Hindlimb muscle (tissue), 1 donor: Measurements from ENCODE around the gene NSG1. TPM values are rescaled to one million over a fixed set of nuclear protein-coding genes. Genes with fewer than 3 reads are reported as not detected.
"Not testable (repeated sequence)": the region's sequence is repeated elsewhere in the genome, so short reads cannot be mapped to it uniquely, and the experiment has no call there.

Experiments used
- DNase-seq: peaks from one replicate; pipeline ENCODE4 v3.0.0-alpha.2; 2013
- polyA plus RNA-seq: library from polyadenylated mRNA; unstranded; fragments of 120-200 nt; gene quantifications from one replicate; pipeline ENCODE4 v1.2.1, GENCODE V29; 2013; ENCODE audit not compliant: insufficient read length

Gene NSG1
- polyA plus RNA-seq, 1 donor, result 3.4 TPM

- no peak for DNase-seq
Observed at GRCh38 chr4:4417886-4418285, 31.0 kb downstream of the NSG1 start.

GRCh38 chr4:4418676-4419390, 31.9 kb downstream of the NSG1 start:
- no peak for DNase-seq

GRCh38 chr4:4419896-4420295, 33.0 kb downstream of the NSG1 start:
- no peak for DNase-seq

- no peak for DNase-seq
Observed at GRCh38 chr4:4420421-4420820, 33.5 kb downstream of the NSG1 start.

- DNase-seq, result no peak
Observed at GRCh38 chr4:4421356-4421755, 34.5 kb downstream of the NSG1 start.

- DNase-seq, result not testable (repeated sequence)
Observed at GRCh38 chr4:4422117-4422516, 35.2 kb downstream of the NSG1 start.

GRCh38 chr4:4422856-4423499, 36.1 kb downstream of the NSG1 start:
- DNase-seq, result no peak

GRCh38 chr4:4423706-4424498, 37.0 kb downstream of the NSG1 start:
- no peak for DNase-seq

- no peak for DNase-seq
Observed at GRCh38 chr4:4424499-4425115, 37.7 kb downstream of the NSG1 start.

GRCh38 chr4:4425119-4425690, 38.3 kb downstream of the NSG1 start:
- no peak for DNase-seq

- no peak for DNase-seq
Observed at GRCh38 chr4:4425696-4426095, 38.8 kb downstream of the NSG1 start.

GRCh38 chr4:4426511-4427120, 39.7 kb downstream of the NSG1 start:
- no peak for DNase-seq

GRCh38 chr4:4427121-4427870, 40.4 kb downstream of the NSG1 start:
- DNase-seq, result no peak

- no peak for DNase-seq
Observed at GRCh38 chr4:4427886-4428285, 41.0 kb downstream of the NSG1 start.

GRCh38 chr4:4428966-4429875, 42.3 kb downstream of the NSG1 start:
- DNase-seq, result no peak

- no peak for DNase-seq
Observed at GRCh38 chr4:4430492-4431195, 43.7 kb downstream of the NSG1 start.

GRCh38 chr4:4432341-4433125, 45.6 kb downstream of the NSG1 start:
- DNase-seq, result no peak

GRCh38 chr4:4433941-4434340, 47.0 kb downstream of the NSG1 start:
- DNase-seq, result no peak
